T-helper 17 cell (primary cell): ENCODE results near the gene OR2B3. TPM values are rescaled to one million over a fixed set of nuclear protein-coding genes. Genes with fewer than 3 reads are reported as not detected.
"Not testable (repeated sequence)": the region's sequence is repeated elsewhere in the genome, so short reads cannot be mapped to it uniquely, and the experiment has no call there.

ENCODE experiments used
- ATAC-seq: fragments of 150-1000 bp; cut with Tn5 transposase; 2 replicates; pipeline ENCODE4 v1.10.0; 2021; ENCODE audit warnings: mild to moderate bottlenecking, moderate library complexity
- DNase-seq, 3 donors: peaks; one replicate each; pipeline versions ENCODE4 v3.0.0 to v3.0.0-alpha.2; 2020 to 2021
- H3K9me3 ChIP-seq: one replicate; pipeline ENCODE4 v1.7.0; 2013; ENCODE audit warnings: low read length, mild to moderate bottlenecking; ENCODE audit not compliant: control insufficient read depth, poor library complexity, severe bottlenecking
- H3K27ac Mint-ChIP-seq: one replicate; pipeline ENCODE4 v1.8.0; 2022; ENCODE audit warnings: mild to moderate bottlenecking, moderate library complexity, mixed read lengths
- H3K27me3 Mint-ChIP-seq: one replicate; pipeline ENCODE4 v1.8.0; 2022; ENCODE audit warnings: mixed read lengths
- H3K36me3 Mint-ChIP-seq: one replicate; pipeline ENCODE4 v1.8.0; 2022; ENCODE audit warnings: low read depth, mixed read lengths
- H3K4me1 Mint-ChIP-seq: one replicate; pipeline ENCODE4 v1.8.0; 2022; ENCODE audit warnings: mild to moderate bottlenecking, mixed read lengths
- H3K4me3 Mint-ChIP-seq: one replicate; pipeline ENCODE4 v1.8.0; 2022; ENCODE audit warnings: mild to moderate bottlenecking, moderate library complexity, mixed read lengths
- total RNA-seq, 4 donors: library from RNA in 2 of 4; stranded (reverse) in 2 of 4; gene quantifications; one replicate each; pipeline ENCODE4 v1.2.3 and lab custom pipeline; 2022 to 2026

Gene OR2B3
- not detected for total RNA-seq
- total RNA-seq (lab: John Stamatoyannopoulos, UW) = 0 reads per million in 2 donors

- no peak within 1 kb of the TSS for H3K27ac Mint-ChIP-seq
- peaks cover 3% of the 10 kb centered on the region for H3K9me3 ChIP-seq
- peaks cover 2% of the 10 kb centered on the region for H3K36me3 Mint-ChIP-seq
- no peak for DNase-seq
- H3K4me3 Mint-ChIP-seq = no peak within 1 kb of the TSS
- H3K4me1 Mint-ChIP-seq = no peaks in the 10 kb centered on the region
- no peak for ATAC-seq
- H3K27me3 Mint-ChIP-seq = peaks cover 60% of the 10 kb centered on the region
Measured at GRCh38 chr6:29087213-29087612, at the start of gene OR2B3. Gene OR2B3 (minus strand): TSS chr6:29087313. CDS start chr6:29087248, 65 bp downstream.

GRCh38 chr6:29131691-29132090, 44.6 kb upstream of the OR2B3 start:
- H3K9me3 ChIP-seq = no peaks in the 10 kb centered on the region
- no peak overlapping the region for H3K27ac Mint-ChIP-seq
- ATAC-seq (no peak), DNase-seq (no peak)
- peaks cover 7% of the 10 kb centered on the region for H3K36me3 Mint-ChIP-seq
- H3K27me3 Mint-ChIP-seq = peaks cover 64% of the 10 kb centered on the region
- no peaks in the 10 kb centered on the region for H3K4me1 Mint-ChIP-seq
- no peak overlapping the region for H3K4me3 Mint-ChIP-seq

DNA sequence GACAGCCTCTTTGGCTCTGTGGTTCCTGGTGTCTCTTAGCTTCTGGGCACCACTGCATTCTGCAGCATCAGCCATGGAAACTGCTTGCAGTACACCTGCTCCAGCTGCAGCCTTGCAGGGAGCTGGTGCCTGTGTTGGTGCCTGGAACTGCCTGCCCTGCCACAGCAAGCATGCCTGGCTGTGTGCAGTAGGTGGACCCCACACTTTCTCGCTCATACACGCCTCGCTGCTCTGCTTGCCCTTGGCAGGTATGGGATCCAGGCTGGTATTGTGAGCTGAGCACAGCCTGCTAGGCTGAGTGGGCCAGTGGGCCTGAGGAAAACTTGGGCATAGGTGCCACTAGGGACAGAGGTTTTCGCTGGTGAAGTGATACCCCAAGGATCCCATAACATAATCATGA, 43.5 kb upstream of the OR2B3 start:
- Mint-ChIP-seq H3K4me1 (no peaks in the 10 kb centered on the region), H3K27me3 (peaks cover 69% of the 10 kb centered on the region), H3K27ac (no peak overlapping the region), H3K36me3 (peaks cover 7% of the 10 kb centered on the region), H3K4me3 (no peak overlapping the region)
- ATAC-seq = no peak
- no peak for DNase-seq
- H3K9me3 ChIP-seq = no peaks in the 10 kb centered on the region

GRCh38 chr6:29129326-29130012, 42.4 kb upstream of the OR2B3 start:
- H3K4me1 Mint-ChIP-seq = no peaks in the 10 kb centered on the region
- H3K27ac Mint-ChIP-seq = no peak overlapping the region
- no peak for DNase-seq
- no peak for ATAC-seq
- H3K27me3 Mint-ChIP-seq = peaks cover 61% of the 10 kb centered on the region
- H3K36me3 Mint-ChIP-seq = peaks cover 5% of the 10 kb centered on the region
- no peak overlapping the region for H3K4me3 Mint-ChIP-seq
- no peaks in the 10 kb centered on the region for H3K9me3 ChIP-seq

GRCh38 chr6:29114964-29115363, 27.9 kb upstream of the OR2B3 start:
- H3K36me3 Mint-ChIP-seq, ATAC-seq, H3K27ac Mint-ChIP-seq, H3K9me3 ChIP-seq, H3K4me1 Mint-ChIP-seq, H3K4me3 Mint-ChIP-seq, DNase-seq: not testable (repeated sequence)
- H3K27me3 Mint-ChIP-seq = peaks cover 55% of the 10 kb centered on the region

- Mint-ChIP-seq H3K4me1 (no peaks in the 10 kb centered on the region), H3K27me3 (peaks cover 42% of the 10 kb centered on the region), H3K4me3 (no peak overlapping the region), H3K27ac (no peak overlapping the region), H3K36me3 (no peaks in the 10 kb centered on the region)
- no peak for DNase-seq
- H3K9me3 ChIP-seq = no peaks in the 10 kb centered on the region
- no peak for ATAC-seq
Measured at GRCh38 chr6:29112135-29112534, 25.0 kb upstream of the OR2B3 start.

DNA sequence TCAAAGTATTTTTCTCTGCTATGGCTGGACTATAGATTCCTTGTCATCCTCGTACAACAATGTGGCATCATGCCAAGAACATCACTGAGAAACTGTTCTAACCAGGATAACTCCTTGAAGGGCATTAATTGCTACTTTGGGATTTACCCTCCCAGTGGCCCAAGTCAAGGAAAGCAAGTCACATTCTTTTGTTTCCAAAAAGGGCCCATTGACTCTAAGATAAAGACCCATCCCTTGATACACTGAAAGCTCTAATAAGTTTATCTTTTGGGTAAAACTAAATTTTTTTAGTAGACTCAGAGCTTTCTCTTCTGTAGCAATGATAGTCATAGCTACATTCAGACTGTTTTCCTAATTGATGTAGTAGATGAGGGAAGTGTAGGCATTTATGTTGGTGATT, 20.6 kb upstream of the OR2B3 start, which contains the start of gene OR2J3:
OR2J3 (plus strand) TSS at position 301 of the 400 bp plus-strand sequence. CDS start 3,833 bp downstream, outside the sequence.
- peaks cover 4% of the 10 kb centered on the region for H3K9me3 ChIP-seq
- Mint-ChIP-seq H3K27ac (no peak within 1 kb of the TSS), H3K4me3 (no peak within 1 kb of the TSS), H3K4me1 (no peaks in the 10 kb centered on the region), H3K27me3 (peaks cover 53% of the 10 kb centered on the region), H3K36me3 (no peaks in the 10 kb centered on the region)
- no peak for DNase-seq
- ATAC-seq = no peak

GRCh38 chr6:29099190-29099589, 12.1 kb upstream of the OR2B3 start, which contains the start of gene OR2J1:
Gene OR2J1 (plus strand): TSS chr6:29099490. CDS start chr6:29100943, 1,453 bp downstream.
- ATAC-seq (no peak), DNase-seq (no peak)
- no peaks in the 10 kb centered on the region for H3K36me3 Mint-ChIP-seq
- no peaks in the 10 kb centered on the region for H3K4me1 Mint-ChIP-seq
- no peak within 1 kb of the TSS for H3K27ac Mint-ChIP-seq
- peaks cover 4% of the 10 kb centered on the region for H3K9me3 ChIP-seq
- no peak within 1 kb of the TSS for H3K4me3 Mint-ChIP-seq
- H3K27me3 Mint-ChIP-seq = peaks cover 32% of the 10 kb centered on the region

DNA sequence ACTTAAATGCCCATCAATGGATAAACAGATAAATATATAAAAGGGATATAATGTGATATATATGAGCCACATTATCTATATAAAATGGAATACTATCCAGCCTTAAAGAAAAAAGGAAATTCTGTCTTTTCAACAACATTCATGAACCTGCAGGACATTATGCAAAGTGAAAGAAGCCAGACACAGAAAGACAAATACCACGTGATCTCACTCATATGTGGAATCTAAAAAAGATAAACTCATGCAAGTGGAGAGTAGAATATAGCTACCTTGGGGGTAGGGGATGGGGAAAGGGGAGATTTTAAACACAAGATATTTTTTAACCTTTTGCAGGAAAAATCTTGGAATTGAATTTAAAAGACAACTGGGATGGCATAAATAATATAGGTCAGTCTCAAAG, 10.7 kb upstream of the OR2B3 start:
- no peaks in the 10 kb centered on the region for H3K9me3 ChIP-seq
- H3K4me3 Mint-ChIP-seq = no peak overlapping the region
- no peaks in the 10 kb centered on the region for H3K4me1 Mint-ChIP-seq
- H3K36me3 Mint-ChIP-seq = no peaks in the 10 kb centered on the region
- ATAC-seq (no peak), DNase-seq (no peak)
- H3K27me3 Mint-ChIP-seq = peaks cover 29% of the 10 kb centered on the region
- no peak overlapping the region for H3K27ac Mint-ChIP-seq

DNA sequence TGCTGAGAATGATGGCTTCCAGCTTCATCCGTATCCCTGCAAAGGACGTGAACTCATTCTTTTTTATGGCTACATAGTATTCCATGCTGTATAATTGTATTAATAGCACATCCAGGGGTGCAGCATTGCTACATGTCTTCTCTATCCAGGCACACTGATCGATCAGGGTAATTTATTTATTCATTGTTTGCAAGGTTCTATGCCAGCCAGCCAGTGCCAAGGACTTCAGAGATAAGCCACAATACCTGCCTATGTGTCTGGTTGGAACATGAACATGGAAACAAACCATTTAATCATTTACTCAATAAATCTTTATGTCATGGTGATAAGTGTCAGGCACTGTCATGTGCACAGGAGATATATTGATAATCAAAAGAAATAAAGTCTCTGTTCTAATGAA, 5.8 kb upstream of the OR2B3 start:
- ATAC-seq (no peak), DNase-seq (no peak)
- Mint-ChIP-seq H3K27me3 (peaks cover 41% of the 10 kb centered on the region), H3K4me3 (no peak overlapping the region), H3K27ac (no peak overlapping the region), H3K36me3 (peaks cover 2% of the 10 kb centered on the region), H3K4me1 (no peaks in the 10 kb centered on the region)
- H3K9me3 ChIP-seq = no peaks in the 10 kb centered on the region

GRCh38 chr6:29082457-29082856, 4.7 kb downstream of the OR2B3 start:
- ATAC-seq = no peak
- Mint-ChIP-seq H3K4me1 (peaks cover 3% of the 10 kb centered on the region), H3K27ac (no peak overlapping the region), H3K36me3 (no peaks in the 10 kb centered on the region), H3K4me3 (no peak overlapping the region), H3K27me3 (peaks cover 29% of the 10 kb centered on the region)
- peaks cover 3% of the 10 kb centered on the region for H3K9me3 ChIP-seq
- DNase-seq = no peak

- Mint-ChIP-seq H3K4me1 (peaks cover 3% of the 10 kb centered on the region), H3K36me3 (no peaks in the 10 kb centered on the region), H3K27ac (peak overlapping the region; percentile 39), H3K27me3 (peaks cover 23% of the 10 kb centered on the region), H3K4me3 (no peak overlapping the region)
- ATAC-seq (no peak), DNase-seq (no peak)
- peaks cover 3% of the 10 kb centered on the region for H3K9me3 ChIP-seq
Measured at GRCh38 chr6:29081312-29081711, 5.8 kb downstream of the OR2B3 start.

- H3K36me3 Mint-ChIP-seq = no peaks in the 10 kb centered on the region
- H3K27ac Mint-ChIP-seq = no peak overlapping the region
- H3K4me1 Mint-ChIP-seq = peaks cover 5% of the 10 kb centered on the region
- no peak overlapping the region for H3K4me3 Mint-ChIP-seq
- ATAC-seq (no peak), DNase-seq (no peak)
- peaks cover 19% of the 10 kb centered on the region for H3K27me3 Mint-ChIP-seq
- no peaks in the 10 kb centered on the region for H3K9me3 ChIP-seq
Measured at GRCh38 chr6:29079203-29079602, 7.9 kb downstream of the OR2B3 start.
